Cardiac muscle cell (in vitro differentiated cells and primary cell): ENCODE results near the gene IQGAP1. TPM values are rescaled to one million over a fixed set of nuclear protein-coding genes. Genes with fewer than 3 reads are reported as not detected.

ENCODE experiments used
- DNase-seq, 2 donors: peaks; one replicate each; pipeline versions ENCODE4 v3.0.0 to v3.0.0-alpha.2; 2010 to 2017; ENCODE audit warnings: low read depth in 1 of 2, low spot score in 1 of 2
- H3K27ac ChIP-seq: fragments of 200-600 bp; sonication (generic); 2 replicates; pipeline ENCODE4 v1.5.1; 2016
- H3K27me3 ChIP-seq: fragments of 200-600 bp; sonication (generic); 2 replicates; pipeline ENCODE4 v1.6.0; 2016; ENCODE audit warnings: control low read depth
- H3K36me3 ChIP-seq: fragments of 200-600 bp; sonication (generic); 2 replicates; pipeline ENCODE4 v1.5.1; 2016; ENCODE audit warnings: control low read depth
- H3K4me1 ChIP-seq: fragments of 200-600 bp; sonication (generic); 2 replicates; pipeline ENCODE4 v1.8.1; 2017; ENCODE audit warnings: low read depth, mild to moderate bottlenecking, mixed run types
- H3K4me3 ChIP-seq: fragments of 200-600 bp; sonication (generic); 2 replicates; pipeline ENCODE4 v1.5.1; 2016; ENCODE audit warnings: mild to moderate bottlenecking
- H3K9me3 ChIP-seq: fragments of 200-600 bp; sonication (generic); 2 replicates; pipeline ENCODE4 v1.5.1; 2017; ENCODE audit warnings: low read depth, mild to moderate bottlenecking, control low read depth
- polyA plus RNA-seq: library from polyadenylated mRNA; unstranded; fragments of >200 nt; fragmentation: Nextera tagmentation; extraction: Ambion mirVana; gene quantifications from 2 replicates; pipeline ENCODE4 v1.2.1, GENCODE V29; 2016
- total RNA-seq: library from RNA; depleted of rRNA; stranded (reverse); fragments of >200 nt; gene quantifications from 2 replicates; pipeline ENCODE4 v1.2.3, GENCODE V29; 2016
- TF ChIP-seq, protein P1 (sequence below): IDR thresholded peaks from 2 replicates; pipeline ENCODE4 v1.5.1; 2012; ENCODE audit warnings: low read depth, mild to moderate bottlenecking, low read length

IQGAP1 gene
- total and polyA plus RNA-seq, 2 experiments from 2014 or later: 9.1 to 14.2 TPM

GRCh38 chr15:90422936-90423335 lies 34.9 kb downstream of the IQGAP1 start:
- no peaks in the 10 kb centered on the region for H3K36me3 ChIP-seq
- H3K4me3 ChIP-seq: no peak overlapping the region
- H3K4me1 ChIP-seq: peaks cover 5% of the 10 kb centered on the region
- TF ChIP-seq, protein P1, sequence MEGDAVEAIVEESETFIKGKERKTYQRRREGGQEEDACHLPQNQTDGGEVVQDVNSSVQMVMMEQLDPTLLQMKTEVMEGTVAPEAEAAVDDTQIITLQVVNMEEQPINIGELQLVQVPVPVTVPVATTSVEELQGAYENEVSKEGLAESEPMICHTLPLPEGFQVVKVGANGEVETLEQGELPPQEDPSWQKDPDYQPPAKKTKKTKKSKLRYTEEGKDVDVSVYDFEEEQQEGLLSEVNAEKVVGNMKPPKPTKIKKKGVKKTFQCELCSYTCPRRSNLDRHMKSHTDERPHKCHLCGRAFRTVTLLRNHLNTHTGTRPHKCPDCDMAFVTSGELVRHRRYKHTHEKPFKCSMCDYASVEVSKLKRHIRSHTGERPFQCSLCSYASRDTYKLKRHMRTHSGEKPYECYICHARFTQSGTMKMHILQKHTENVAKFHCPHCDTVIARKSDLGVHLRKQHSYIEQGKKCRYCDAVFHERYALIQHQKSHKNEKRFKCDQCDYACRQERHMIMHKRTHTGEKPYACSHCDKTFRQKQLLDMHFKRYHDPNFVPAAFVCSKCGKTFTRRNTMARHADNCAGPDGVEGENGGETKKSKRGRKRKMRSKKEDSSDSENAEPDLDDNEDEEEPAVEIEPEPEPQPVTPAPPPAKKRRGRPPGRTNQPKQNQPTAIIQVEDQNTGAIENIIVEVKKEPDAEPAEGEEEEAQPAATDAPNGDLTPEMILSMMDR: no peak
- H3K27ac ChIP-seq: no peak overlapping the region
- DNase-seq: no peak
- H3K9me3 ChIP-seq: no peaks in the 10 kb centered on the region
- H3K27me3 ChIP-seq: no peaks in the 10 kb centered on the region

DNA sequence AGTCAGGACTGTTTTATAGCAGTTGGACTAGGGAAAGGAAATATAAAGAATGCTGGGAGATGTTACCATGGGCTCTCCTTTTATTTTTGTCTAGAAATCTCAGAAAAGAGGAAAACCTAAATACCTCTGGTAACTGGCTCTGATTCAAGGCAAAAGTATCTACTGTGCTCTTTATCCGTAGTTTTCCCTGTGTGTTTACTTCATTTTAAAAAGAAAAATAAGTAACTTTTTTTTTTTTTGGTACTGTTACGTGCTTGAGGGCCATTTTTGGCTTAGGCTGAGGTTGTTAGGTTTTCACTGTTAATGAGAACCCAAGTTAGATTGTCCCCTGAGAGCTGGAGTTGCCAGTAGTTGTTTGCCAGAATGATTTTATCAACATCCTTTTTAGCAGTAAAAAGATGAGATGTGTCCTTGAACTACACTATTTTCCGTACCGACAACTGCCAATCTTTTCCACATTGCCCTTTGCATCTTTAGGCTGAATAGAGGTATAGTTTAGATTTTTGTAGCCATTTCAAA lies 35.8 kb downstream of the IQGAP1 start:
- H3K27me3 ChIP-seq: no peaks in the 10 kb centered on the region
- no peak overlapping the region for H3K27ac ChIP-seq
- no peak overlapping the region for H3K4me3 ChIP-seq
- no peak for DNase-seq
- peaks cover 5% of the 10 kb centered on the region for H3K4me1 ChIP-seq
- TF ChIP-seq, protein P1: no peak
- no peaks in the 10 kb centered on the region for H3K9me3 ChIP-seq
- H3K36me3 ChIP-seq: no peaks in the 10 kb centered on the region

GRCh38 chr15:90425726-90426346 lies 37.8 kb downstream of the IQGAP1 start:
- Histone ChIP-seq H3K27me3 (no peaks in the 10 kb centered on the region), H3K36me3 (no peaks in the 10 kb centered on the region), H3K4me3 (no peak overlapping the region), H3K9me3 (no peaks in the 10 kb centered on the region), H3K27ac (no peak overlapping the region), H3K4me1 (no peaks in the 10 kb centered on the region)
- TF ChIP-seq, protein P1: no peak
- no peak for DNase-seq

- Histone ChIP-seq H3K4me3 (no peak overlapping the region), H3K4me1 (peaks cover 5% of the 10 kb centered on the region), H3K9me3 (no peaks in the 10 kb centered on the region), H3K27me3 (no peaks in the 10 kb centered on the region), H3K36me3 (no peaks in the 10 kb centered on the region), H3K27ac (no peak overlapping the region)
- DNase-seq: no peak
- TF ChIP-seq, protein P1: no peak
Measured at GRCh38 chr15:90427185-90427584, 39.1 kb downstream of the IQGAP1 start.

- no peaks in the 10 kb centered on the region for H3K9me3 ChIP-seq
- TF ChIP-seq, protein P1: no peak
- peaks cover 21% of the 10 kb centered on the region for H3K4me1 ChIP-seq
- no peaks in the 10 kb centered on the region for H3K36me3 ChIP-seq
- no peak for DNase-seq
- H3K27ac ChIP-seq: no peak overlapping the region
- no peaks in the 10 kb centered on the region for H3K27me3 ChIP-seq
- no peak overlapping the region for H3K4me3 ChIP-seq
Measured at GRCh38 chr15:90432253-90432652, 44.2 kb downstream of the IQGAP1 start.
